ENCODE results near the gene RDH12. TPM values are rescaled to one million over a fixed set of nuclear protein-coding genes. Genes with fewer than 3 reads are reported as not detected.

Gene RDH12
- total RNA-seq, 1 donor from 2014 or later, result not detected

GRCh38 chr14:67763158-67763822, 61.6 kb downstream of the RDH12 start:
- TF ChIP-seq CTCF (conservative IDR thresholded peaks at IDR 0.05; ENCODE audit: low read depth, low read length), result no peak
- DNase-seq (ENCODE audit: low read depth), result no peak
- no peak overlapping the region for H3K4me3 ChIP-seq (ENCODE audit: low read depth, low read length)

DNA sequence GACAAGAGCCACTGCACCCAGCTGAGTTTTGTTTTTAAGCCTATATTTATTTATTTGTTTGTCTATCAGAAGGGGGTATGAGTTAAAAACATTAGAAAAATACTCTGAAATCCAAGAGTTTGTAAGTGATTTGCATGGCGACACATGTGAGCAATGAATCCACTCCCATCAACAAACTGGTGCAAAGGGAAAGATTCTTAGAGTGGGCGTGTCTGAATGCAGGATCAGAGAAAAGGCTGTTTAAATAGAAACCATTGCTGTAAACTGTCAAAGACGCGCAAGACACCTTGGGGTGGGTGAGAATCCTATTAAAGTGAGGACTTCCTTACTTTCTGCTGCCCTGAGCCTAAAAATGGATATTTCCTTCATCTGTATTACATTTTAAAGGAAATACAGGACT, 62.8 kb downstream of the RDH12 start:
- DNase-seq (ENCODE audit: low read depth), result no peak
- H3K4me3 ChIP-seq (ENCODE audit: low read depth, low read length), result no peak overlapping the region
- TF ChIP-seq CTCF (conservative IDR thresholded peaks at IDR 0.05; ENCODE audit: low read depth, low read length), result no peak

DNA sequence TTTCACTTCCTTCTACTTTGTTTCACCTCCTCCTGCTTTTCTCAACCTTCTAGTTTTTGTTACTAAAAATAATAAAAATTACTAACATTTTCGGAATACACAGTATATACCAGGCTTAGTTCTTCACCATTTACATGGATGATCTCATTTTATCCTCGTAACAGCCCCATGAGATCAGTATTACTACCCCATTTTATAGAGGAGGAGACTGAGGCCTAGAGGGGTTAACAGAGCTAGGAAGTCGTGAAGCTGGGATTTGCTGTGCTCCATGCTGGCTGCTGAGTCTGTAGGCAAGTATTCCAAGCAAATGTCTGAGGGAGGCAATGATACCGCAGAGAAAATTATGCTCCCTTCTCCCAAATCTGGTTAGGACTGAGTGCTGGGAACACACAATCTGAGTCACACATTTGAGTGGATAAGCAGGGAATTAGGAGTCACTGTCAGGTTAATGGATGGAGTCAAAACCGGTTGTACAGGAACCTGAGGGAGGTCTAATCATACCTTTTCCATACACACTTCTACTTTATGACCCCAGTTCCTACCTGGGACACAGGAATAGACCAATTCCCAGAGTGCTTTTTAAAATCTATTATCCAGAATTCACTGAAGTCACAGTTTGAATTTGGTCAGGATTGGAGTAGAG, 63.6 kb downstream of the RDH12 start:
- H3K4me3 ChIP-seq (ENCODE audit: low read depth, low read length), result no peak overlapping the region

GRCh38 chr14:67766035-67766680, 64.5 kb downstream of the RDH12 start:
- peak; percentile 13 for TF ChIP-seq CTCF (conservative IDR thresholded peaks at IDR 0.05; ENCODE audit: low read depth, low read length)
- DNase-seq (ENCODE audit: low read depth), result no peak
- H3K4me3 ChIP-seq (ENCODE audit: low read depth, low read length), result no peak overlapping the region

More for the DNA sequence above, 63.6 kb downstream of the RDH12 start:
- no peak for DNase-seq (ENCODE audit: low read depth)
- TF ChIP-seq CTCF (conservative IDR thresholded peaks at IDR 0.05; ENCODE audit: low read depth, low read length), result no peak

GRCh38 chr14:67768219-67768618, 66.5 kb downstream of the RDH12 start:
- no peak for DNase-seq (ENCODE audit: low read depth)
- H3K4me3 ChIP-seq (ENCODE audit: low read depth, low read length), result no peak overlapping the region
- no peak for TF ChIP-seq CTCF (conservative IDR thresholded peaks at IDR 0.05; ENCODE audit: low read depth, low read length)

DNA sequence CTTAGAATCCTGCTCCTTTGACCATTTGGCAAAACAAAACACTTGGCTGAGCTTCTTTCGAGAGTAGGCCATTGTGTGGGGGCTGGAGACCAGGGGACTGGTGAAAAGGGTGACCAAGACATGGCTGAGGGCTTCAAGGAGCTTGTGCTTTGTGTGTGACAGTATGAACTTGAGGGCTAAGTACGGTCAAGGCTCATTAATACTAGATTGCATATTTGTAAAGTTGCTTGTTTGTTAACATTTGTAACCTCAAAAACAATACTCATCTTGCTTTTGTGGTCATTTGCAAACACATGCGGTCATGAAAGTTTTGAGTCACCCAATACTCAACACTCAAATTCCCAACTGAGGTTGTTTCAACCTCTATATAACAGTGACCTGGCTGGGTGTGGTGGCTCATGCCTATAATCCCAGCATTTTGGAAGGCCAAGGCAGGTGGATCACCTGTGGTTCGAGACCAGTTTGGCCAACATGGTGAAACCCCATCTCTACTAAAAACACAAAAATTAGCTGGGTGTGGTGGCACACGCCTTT, 72.2 kb downstream of the RDH12 start:
- TF ChIP-seq CTCF (conservative IDR thresholded peaks at IDR 0.05; ENCODE audit: low read depth, low read length), result no peak
- DNase-seq (ENCODE audit: low read depth), result no peak
- H3K4me3 ChIP-seq (ENCODE audit: low read depth, low read length), result no peak overlapping the region

Data from epithelial cell of proximal tubule (primary cell).